HepG2 (cell line): Measurements from ENCODE around the gene TULP3. TPM values are rescaled to one million over a fixed set of nuclear protein-coding genes. Genes with fewer than 3 reads are reported as not detected.

Experiments
- BRD4 ChIP-seq: sonication (generic); formaldehyde crosslinking; IDR thresholded peaks from 2 replicates; pipeline ENCODE4 v1.4.0; 2020; ENCODE audit warnings: missing genetic modification reagents
- FOSL1 ChIP-seq: sonication (generic); formaldehyde crosslinking; IDR thresholded peaks from 2 replicates; pipeline ENCODE4 v1.9.0; 2021; ENCODE audit warnings: missing genetic modification reagents, borderline replicate concordance
- HNRNPK ChIP-seq: fragments of 200-400 bp; formaldehyde crosslinking; IDR thresholded peaks from 2 replicates; pipeline ENCODE4 v1.6.1; 2018; ENCODE audit warnings: low read length, low read depth, moderate library complexity, mild to moderate bottlenecking; ENCODE audit not compliant: poor library complexity, severe bottlenecking
- HNRNPLL ChIP-seq: fragments of 200-400 bp; formaldehyde crosslinking; IDR thresholded peaks from 2 replicates; pipeline ENCODE4 v1.6.1; 2017; ENCODE audit warnings: mild to moderate bottlenecking, low read depth, low read length; ENCODE audit not compliant: poor library complexity, severe bottlenecking
- IRF2 ChIP-seq: IDR thresholded peaks from 2 replicates; pipeline ENCODE4 v1.6.1; 2018; ENCODE audit warnings: missing genetic modification reagents, missing compliant biosample characterization
- MEIS2 ChIP-seq: sonication (generic); formaldehyde crosslinking; IDR thresholded peaks from 2 replicates; pipeline ENCODE4 v1.9.0; 2021; ENCODE audit warnings: mild to moderate bottlenecking, missing genetic modification reagents
- ZBTB7B ChIP-seq: sonication (generic); formaldehyde crosslinking; IDR thresholded peaks from 2 replicates; pipeline ENCODE4 v1.4.0; 2020; ENCODE audit warnings: missing genetic modification reagents
- ZNF446 ChIP-seq: sonication (generic); formaldehyde crosslinking; IDR thresholded peaks from 2 replicates; pipeline ENCODE4 v1.5.0; 2020; ENCODE audit warnings: mild to moderate bottlenecking, missing genetic modification reagents
- ZNF563 ChIP-seq: sonication (generic); formaldehyde crosslinking; IDR thresholded peaks from 2 replicates; pipeline ENCODE4 v1.8.0; 2022; ENCODE audit warnings: mild to moderate bottlenecking, moderate library complexity, missing genetic modification reagents
- ZNF766 ChIP-seq: sonication (generic); formaldehyde crosslinking; IDR thresholded peaks from 2 replicates; pipeline ENCODE4 v1.5.0; 2020; ENCODE audit warnings: missing genetic modification reagents, borderline replicate concordance
- polyA plus RNA-seq, 8 experiments: library from polyadenylated mRNA; depleted of rRNA in 3 of 8; stranded (reverse) in 7 of 8; unstranded in 1 of 8; fragments of >200 nt; fragmentation: Illumina TruSeq in 4 of 8; extraction: Trizol in 4 of 8; gene quantifications; 2 replicates each; pipeline versions ENCODE4 v1.2.1 to v1.2.3, GENCODE V29; 2011 to 2016; ENCODE audit warnings: low read depth in 4 of 8, missing spikeins in 1 of 8, mixed read lengths in 1 of 8; ENCODE audit not compliant: insufficient read depth in 1 of 8
- total RNA-seq, 5 experiments: library from RNA; depleted of rRNA; stranded (reverse); fragments of >200 nt; fragmentation: Illumina TruSeq; extraction: Trizol; gene quantifications; 2 replicates each; pipeline ENCODE4 v1.2.3, GENCODE V29; 2016; ENCODE audit warnings: low read depth in 1 of 5
- TF ChIP-seq, protein P1 (sequence below): sonication (generic); formaldehyde crosslinking; IDR thresholded peaks from 2 replicates; pipeline ENCODE4 v1.5.0; 2020; ENCODE audit warnings: missing genetic modification reagents
- TF ChIP-seq, protein P2 (sequence below): sonication (generic); formaldehyde crosslinking; IDR thresholded peaks from 2 replicates; pipeline ENCODE4 v1.8.0; 2022; ENCODE audit warnings: low read depth, missing genetic modification reagents
- TF ChIP-seq, protein P3 (sequence below): sonication (generic); formaldehyde crosslinking; IDR thresholded peaks from 2 replicates; pipeline ENCODE4 v1.9.0; 2022; ENCODE audit warnings: missing genetic modification reagents, mild to moderate bottlenecking, borderline replicate concordance
- TF ChIP-seq, protein P4 (sequence below): sonication (generic); formaldehyde crosslinking; IDR thresholded peaks from 2 replicates; pipeline ENCODE4 v1.4.0; 2020; ENCODE audit warnings: missing genetic modification reagents, borderline replicate concordance
- TF ChIP-seq, protein P5 (sequence below): sonication (generic); formaldehyde crosslinking; IDR thresholded peaks from 2 replicates; pipeline ENCODE4 v1.4.0; 2020; ENCODE audit warnings: missing genetic modification reagents

Gene TULP3
- total and polyA plus RNA-seq, 2 of the 13 experiments (the other 11 are each of a cell fraction or from before 2014, with no cell fraction given) = 11.2 to 13.2 TPM

DNA sequence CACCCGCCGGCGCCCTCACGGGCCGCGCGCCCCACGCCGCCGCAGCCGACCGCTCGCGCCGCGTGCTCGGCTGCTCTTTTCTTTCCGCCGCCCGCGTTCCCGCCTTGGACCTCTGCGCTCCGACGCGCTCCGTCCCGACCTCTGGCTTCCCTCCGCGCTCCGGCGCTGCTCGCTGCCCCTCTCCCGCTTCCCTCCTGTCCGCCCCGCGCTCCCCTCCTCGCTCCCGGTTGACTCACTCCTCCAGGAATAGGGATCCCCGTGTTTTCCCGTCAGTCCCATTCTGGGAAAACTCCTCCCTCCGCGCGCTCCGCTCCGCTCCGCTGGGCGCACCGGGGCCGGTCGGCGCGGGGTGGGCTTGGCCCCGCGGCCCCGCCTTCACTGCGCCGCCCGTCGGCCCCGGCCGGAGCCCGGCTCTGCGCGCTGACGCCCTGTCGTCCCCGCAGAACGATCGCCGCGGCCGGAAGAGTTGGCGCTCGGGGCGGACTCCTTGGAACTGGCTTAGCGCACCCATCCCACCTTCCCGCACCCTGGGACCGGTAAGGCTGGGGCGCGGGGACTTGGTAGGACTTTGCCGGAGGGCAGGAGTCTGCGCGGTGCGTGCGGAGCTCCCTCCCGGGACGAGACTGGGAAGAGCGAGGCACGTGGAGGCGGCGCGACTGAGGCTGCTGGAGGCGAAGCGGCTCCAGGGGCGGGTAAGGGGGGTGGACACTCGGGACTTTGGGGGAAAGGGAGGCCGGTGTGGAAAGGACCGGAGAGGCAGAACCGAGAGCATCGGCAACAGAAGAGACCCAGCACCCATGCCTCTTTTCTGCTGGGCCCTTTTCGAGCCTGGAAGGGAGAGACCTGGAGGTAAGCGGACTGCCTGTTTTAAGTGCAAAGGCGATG is 69.1 kb downstream of the TULP3 start (continued):
- TF ChIP-seq, protein P1, sequence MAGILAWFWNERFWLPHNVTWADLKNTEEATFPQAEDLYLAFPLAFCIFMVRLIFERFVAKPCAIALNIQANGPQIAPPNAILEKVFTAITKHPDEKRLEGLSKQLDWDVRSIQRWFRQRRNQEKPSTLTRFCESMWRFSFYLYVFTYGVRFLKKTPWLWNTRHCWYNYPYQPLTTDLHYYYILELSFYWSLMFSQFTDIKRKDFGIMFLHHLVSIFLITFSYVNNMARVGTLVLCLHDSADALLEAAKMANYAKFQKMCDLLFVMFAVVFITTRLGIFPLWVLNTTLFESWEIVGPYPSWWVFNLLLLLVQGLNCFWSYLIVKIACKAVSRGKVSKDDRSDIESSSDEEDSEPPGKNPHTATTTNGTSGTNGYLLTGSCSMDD = no peak
- peak; percentile 61 for TF ChIP-seq HNRNPLL
- TF ChIP-seq, protein P2, sequence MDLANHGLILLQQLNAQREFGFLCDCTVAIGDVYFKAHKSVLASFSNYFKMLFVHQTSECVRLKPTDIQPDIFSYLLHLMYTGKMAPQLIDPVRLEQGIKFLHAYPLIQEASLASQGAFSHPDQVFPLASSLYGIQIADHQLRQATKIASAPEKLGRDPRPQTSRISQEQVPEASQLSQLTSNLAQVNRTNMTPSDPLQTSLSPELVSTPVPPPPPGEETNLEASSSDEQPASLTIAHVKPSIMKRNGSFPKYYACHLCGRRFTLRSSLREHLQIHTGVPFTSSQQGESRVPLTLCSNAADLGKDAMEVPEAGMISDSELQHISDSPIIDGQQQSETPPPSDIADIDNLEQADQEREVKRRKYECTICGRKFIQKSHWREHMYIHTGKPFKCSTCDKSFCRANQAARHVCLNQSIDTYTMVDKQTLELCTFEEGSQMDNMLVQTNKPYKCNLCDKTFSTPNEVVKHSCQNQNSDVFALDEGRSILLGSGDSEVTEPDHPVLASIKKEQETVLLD = peak; percentile 90
- TF ChIP-seq ZNF446 (CRISPR knock-in tag) = peak; percentile 67; the same call in 1 of the 2 replicates
- no peak; the same call in 1 of the 2 replicates for TF ChIP-seq MEIS2
- TF ChIP-seq ZNF563 (CRISPR knock-in tag) = 0 out of 2 replicates have a peak, but pooled peaks have one; percentile 49
- TF ChIP-seq IRF2 = no peak
- no peak; the same call in 1 of the 2 replicates for TF ChIP-seq ZBTB7B (CRISPR knock-in tag)
- TF ChIP-seq FOSL1 = no peak
- TF ChIP-seq, protein P3, sequence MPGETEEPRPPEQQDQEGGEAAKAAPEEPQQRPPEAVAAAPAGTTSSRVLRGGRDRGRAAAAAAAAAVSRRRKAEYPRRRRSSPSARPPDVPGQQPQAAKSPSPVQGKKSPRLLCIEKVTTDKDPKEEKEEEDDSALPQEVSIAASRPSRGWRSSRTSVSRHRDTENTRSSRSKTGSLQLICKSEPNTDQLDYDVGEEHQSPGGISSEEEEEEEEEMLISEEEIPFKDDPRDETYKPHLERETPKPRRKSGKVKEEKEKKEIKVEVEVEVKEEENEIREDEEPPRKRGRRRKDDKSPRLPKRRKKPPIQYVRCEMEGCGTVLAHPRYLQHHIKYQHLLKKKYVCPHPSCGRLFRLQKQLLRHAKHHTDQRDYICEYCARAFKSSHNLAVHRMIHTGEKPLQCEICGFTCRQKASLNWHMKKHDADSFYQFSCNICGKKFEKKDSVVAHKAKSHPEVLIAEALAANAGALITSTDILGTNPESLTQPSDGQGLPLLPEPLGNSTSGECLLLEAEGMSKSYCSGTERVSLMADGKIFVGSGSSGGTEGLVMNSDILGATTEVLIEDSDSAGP (CRISPR knock-in tag) = peak; percentile 50; the same call in 1 of the 2 replicates
- TF ChIP-seq ZNF766 (CRISPR knock-in tag) = no peak
- TF ChIP-seq HNRNPK = peak; percentile 80
- no peak for TF ChIP-seq BRD4 (CRISPR knock-in tag)
- TF ChIP-seq, protein P4, sequence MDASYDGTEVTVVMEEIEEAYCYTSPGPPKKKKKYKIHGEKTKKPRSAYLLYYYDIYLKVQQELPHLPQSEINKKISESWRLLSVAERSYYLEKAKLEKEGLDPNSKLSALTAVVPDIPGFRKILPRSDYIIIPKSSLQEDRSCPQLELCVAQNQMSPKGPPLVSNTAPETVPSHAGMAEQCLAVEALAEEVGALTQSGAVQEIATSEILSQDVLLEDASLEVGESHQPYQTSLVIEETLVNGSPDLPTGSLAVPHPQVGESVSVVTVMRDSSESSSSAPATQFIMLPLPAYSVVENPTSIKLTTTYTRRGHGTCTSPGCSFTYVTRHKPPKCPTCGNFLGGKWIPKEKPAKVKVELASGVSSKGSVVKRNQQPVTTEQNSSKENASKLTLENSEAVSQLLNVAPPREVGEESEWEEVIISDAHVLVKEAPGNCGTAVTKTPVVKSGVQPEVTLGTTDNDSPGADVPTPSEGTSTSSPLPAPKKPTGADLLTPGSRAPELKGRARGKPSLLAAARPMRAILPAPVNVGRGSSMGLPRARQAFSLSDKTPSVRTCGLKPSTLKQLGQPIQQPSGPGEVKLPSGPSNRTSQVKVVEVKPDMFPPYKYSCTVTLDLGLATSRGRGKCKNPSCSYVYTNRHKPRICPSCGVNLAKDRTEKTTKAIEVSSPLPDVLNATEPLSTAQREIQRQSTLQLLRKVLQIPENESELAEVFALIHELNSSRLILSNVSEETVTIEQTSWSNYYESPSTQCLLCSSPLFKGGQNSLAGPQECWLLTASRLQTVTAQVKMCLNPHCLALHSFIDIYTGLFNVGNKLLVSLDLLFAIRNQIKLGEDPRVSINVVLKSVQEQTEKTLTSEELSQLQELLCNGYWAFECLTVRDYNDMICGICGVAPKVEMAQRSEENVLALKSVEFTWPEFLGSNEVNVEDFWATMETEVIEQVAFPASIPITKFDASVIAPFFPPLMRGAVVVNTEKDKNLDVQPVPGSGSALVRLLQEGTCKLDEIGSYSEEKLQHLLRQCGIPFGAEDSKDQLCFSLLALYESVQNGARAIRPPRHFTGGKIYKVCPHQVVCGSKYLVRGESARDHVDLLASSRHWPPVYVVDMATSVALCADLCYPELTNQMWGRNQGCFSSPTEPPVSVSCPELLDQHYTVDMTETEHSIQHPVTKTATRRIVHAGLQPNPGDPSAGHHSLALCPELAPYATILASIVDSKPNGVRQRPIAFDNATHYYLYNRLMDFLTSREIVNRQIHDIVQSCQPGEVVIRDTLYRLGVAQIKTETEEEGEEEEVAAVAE (CRISPR knock-in tag) = no peak; the same call in 1 of the 2 replicates
- TF ChIP-seq, protein P5, sequence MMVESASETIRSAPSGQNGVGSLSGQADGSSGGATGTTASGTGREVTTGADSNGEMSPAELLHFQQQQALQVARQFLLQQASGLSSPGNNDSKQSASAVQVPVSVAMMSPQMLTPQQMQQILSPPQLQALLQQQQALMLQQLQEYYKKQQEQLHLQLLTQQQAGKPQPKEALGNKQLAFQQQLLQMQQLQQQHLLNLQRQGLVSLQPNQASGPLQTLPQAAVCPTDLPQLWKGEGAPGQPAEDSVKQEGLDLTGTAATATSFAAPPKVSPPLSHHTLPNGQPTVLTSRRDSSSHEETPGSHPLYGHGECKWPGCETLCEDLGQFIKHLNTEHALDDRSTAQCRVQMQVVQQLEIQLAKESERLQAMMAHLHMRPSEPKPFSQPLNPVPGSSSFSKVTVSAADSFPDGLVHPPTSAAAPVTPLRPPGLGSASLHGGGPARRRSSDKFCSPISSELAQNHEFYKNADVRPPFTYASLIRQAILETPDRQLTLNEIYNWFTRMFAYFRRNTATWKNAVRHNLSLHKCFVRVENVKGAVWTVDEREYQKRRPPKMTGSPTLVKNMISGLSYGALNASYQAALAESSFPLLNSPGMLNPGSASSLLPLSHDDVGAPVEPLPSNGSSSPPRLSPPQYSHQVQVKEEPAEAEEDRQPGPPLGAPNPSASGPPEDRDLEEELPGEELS (CRISPR knock-in tag) = 0 out of 2 replicates have a peak, but pooled peaks have one; percentile 11
